Measurements from ENCODE around the gene SLC6A6. TPM values are rescaled to one million over a fixed set of nuclear protein-coding genes. Genes with fewer than 3 reads are reported as not detected.

Gene SLC6A6
- total RNA-seq, 4 donors from 2014 or later, result 15.0 to 36.2 (median 23.7) TPM

DNA sequence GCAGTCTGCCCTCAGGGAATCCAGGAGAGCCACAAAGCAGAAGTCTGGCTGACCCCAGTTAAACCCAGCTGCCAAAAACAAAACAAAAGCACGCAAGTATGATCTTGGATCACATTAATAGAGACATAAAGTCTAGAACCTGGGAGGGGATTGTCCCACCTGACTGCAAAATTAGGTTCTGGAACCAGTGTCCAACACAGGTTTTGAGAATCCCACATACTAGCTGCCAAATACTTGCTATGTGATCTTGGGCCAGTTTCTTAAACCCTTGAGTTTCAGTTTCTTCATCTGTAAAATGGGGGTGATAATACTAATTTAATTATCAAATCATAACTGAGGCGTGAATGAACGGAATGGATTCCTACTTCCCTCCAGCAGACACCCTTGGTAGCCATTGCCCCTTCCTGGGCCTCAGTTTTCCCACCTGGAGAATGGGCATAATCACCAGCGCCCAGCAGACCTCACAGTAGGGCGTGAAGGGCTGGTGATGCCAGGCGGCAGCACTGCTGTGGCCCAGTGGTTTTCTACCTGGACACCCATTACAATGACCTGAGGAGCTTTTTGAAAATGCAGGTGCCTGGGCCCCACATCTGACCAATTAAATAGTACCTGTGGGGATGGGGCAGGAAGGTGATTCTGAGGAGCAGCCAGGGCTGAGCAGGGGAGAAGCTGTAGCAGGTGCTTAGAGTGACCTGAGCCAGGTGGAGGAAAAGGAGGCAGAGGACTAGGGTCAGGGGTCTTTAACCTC is 105.5 kb downstream of the SLC6A6 start:
- intact Hi-C loops (cut with DNase I), result loop anchor here (5.0 kb wide), 2 partner anchors 39 to 414 kb away; no protein-coding TSS in a partner anchor
- WGBS, result 91% methylated on average over 6 of the region's 6 CpGs
- H3K36me3 ChIP-seq, result peaks cover 0 to 27% (median 0%) of the 10 kb centered on the region in 4 donors

DNA sequence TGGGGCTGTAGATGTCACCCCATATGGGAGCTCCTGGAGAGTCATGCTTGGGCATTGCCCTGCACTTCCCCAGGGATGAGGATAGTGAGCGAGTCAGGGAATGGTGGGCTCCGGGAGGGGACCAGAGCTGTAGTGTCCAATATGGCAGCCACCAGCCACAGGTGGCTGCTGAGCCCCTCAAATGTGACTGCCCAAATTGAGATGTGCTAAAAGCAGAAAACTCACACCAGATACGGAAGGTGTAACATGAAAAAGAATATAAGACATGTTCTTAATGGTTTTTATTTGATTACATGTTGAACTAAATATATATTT is 106.1 kb downstream of the SLC6A6 start:
- Histone ChIP-seq H3K9me3 (peaks cover 0 to 2% (median 0%) of the 10 kb centered on the region in 4 donors), H3K4me1 (peaks cover 4 to 7% (median 6%) of the 10 kb centered on the region in 4 donors), H3K36me3 (peaks cover 0 to 22% (median 0%) of the 10 kb centered on the region in 4 donors), H3K27ac (replicated peaks in 1 of 4) (no peak overlapping the region), H3K4me3 (no peak overlapping the region), H3K27me3 (peaks cover 0 to 14% (median 0%) of the 10 kb centered on the region in 4 donors)
- WGBS, result 49% methylated on average over 3 of the region's 3 CpGs
- intact Hi-C loops (cut with DNase I), result loop anchor here (5.0 kb wide), 2 partner anchors 39 to 414 kb away; no protein-coding TSS in a partner anchor
- no peak for DNase-seq (ENCODE audit: extremely low spot score)
- no peak for TF ChIP-seq POLR2AphosphoS5 (IDR thresholded peaks at IDR 0.05)
- TF ChIP-seq POLR2A (IDR thresholded peaks at IDR 0.05; ENCODE audit: low read depth), result no peak
- no peak for TF ChIP-seq EP300 (IDR thresholded peaks at IDR 0.05)
- TF ChIP-seq, protein P1, sequence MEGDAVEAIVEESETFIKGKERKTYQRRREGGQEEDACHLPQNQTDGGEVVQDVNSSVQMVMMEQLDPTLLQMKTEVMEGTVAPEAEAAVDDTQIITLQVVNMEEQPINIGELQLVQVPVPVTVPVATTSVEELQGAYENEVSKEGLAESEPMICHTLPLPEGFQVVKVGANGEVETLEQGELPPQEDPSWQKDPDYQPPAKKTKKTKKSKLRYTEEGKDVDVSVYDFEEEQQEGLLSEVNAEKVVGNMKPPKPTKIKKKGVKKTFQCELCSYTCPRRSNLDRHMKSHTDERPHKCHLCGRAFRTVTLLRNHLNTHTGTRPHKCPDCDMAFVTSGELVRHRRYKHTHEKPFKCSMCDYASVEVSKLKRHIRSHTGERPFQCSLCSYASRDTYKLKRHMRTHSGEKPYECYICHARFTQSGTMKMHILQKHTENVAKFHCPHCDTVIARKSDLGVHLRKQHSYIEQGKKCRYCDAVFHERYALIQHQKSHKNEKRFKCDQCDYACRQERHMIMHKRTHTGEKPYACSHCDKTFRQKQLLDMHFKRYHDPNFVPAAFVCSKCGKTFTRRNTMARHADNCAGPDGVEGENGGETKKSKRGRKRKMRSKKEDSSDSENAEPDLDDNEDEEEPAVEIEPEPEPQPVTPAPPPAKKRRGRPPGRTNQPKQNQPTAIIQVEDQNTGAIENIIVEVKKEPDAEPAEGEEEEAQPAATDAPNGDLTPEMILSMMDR (IDR thresholded peaks at IDR 0.05), result no peak

More for the DNA sequence above, 105.5 kb downstream of the SLC6A6 start:
- Histone ChIP-seq H3K4me1 (peaks cover 4 to 7% (median 6%) of the 10 kb centered on the region in 4 donors), H3K4me3 (no peak overlapping the region), H3K27me3 (peaks cover 0 to 14% (median 0%) of the 10 kb centered on the region in 4 donors), H3K9me3 (peaks cover 0 to 6% (median 2%) of the 10 kb centered on the region in 4 donors), H3K27ac (replicated peaks in 1 of 4) (no peak overlapping the region)
- TF ChIP-seq POLR2A (IDR thresholded peaks at IDR 0.05; ENCODE audit: low read depth) (no peak), EP300 (IDR thresholded peaks at IDR 0.05) (no peak), POLR2AphosphoS5 (IDR thresholded peaks at IDR 0.05) (no peak)
- TF ChIP-seq, protein P1 (IDR thresholded peaks at IDR 0.05), result no peak
- no peak for DNase-seq (ENCODE audit: extremely low spot score)

DNA sequence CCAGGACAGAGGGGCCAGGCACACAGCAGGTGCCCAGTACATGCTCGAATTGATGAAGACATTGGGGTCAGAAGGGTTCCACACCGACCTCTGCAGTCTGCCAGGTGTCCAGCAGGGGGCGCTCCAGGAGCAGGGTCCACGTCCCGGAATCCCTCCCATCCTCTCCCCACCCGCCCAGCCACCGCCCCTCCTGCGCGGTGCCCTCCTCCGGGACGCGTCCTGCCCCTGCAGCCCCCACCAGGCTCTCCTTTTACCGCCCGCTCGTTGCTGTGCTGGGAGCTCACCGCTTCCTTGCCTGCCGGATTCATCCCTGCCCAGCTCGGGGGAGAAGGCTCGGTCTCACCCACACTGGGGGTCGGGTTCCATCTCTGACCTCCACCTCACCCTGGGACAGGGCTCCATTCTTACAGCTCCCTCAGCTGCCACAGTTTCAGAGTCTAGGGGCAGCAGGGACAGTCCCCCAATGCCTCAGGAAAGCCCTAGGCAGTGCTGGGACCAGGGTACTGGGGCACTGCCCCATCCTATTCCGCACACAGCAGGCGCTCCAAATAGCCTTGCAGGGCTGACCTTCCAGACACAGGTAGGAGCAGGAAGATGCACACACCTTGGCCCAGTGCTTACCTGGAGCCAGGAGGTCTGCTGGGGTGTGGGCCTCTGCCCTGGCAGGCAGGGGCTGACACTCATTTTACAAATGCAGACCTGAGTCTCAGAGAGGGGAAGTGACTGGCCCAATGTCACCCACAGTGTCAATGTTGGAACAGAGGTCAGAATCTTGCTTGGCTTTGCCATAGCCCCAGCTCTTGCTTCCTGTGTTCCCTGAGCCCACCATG is 106.8 kb downstream of the SLC6A6 start:
- WGBS, result 40% methylated on average over 4 of the region's 22 CpGs
- TF ChIP-seq EP300 (IDR thresholded peaks at IDR 0.05), result no peak
- TF ChIP-seq, protein P1 (IDR thresholded peaks at IDR 0.05), result peak; percentile 69 to 96 (median 94)
- no peak for TF ChIP-seq POLR2AphosphoS5 (IDR thresholded peaks at IDR 0.05)
- no peak for TF ChIP-seq POLR2A (IDR thresholded peaks at IDR 0.05; ENCODE audit: low read depth)
- intact Hi-C loops (cut with DNase I), result loop anchor here (5.0 kb wide), 2 partner anchors 38 to 413 kb away; no protein-coding TSS in a partner anchor
- Histone ChIP-seq H3K36me3 (peaks cover 0 to 21% (median 0%) of the 10 kb centered on the region in 4 donors), H3K9me3 (no peaks in the 10 kb centered on the region), H3K4me3 (peak overlapping the region in 1 of 4 donors; percentile 27), H3K4me1 (peaks cover 4 to 7% (median 6%) of the 10 kb centered on the region in 4 donors), H3K27me3 (peaks cover 0 to 14% (median 0%) of the 10 kb centered on the region in 4 donors), H3K27ac (replicated peaks in 1 of 4) (no peak overlapping the region)
- DNase-seq (ENCODE audit: extremely low spot score), result no peak

DNA sequence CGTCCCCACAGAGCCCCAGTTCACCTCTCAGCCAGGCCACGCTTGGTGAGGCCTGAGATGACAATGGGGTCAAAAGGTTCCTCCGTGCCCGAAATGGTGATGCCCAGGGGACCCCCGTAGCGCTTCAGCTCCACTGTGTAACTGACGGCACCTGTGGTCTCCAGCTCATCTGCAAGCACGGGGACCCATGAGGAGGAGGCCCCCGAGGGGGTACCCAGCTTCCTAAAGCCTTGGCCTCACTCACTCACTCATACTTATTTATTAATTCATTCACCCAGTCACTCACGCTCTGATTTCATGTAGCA is 107.3 kb downstream of the SLC6A6 start:
- peaks cover 4 to 7% (median 6%) of the 10 kb centered on the region in 4 donors for H3K4me1 ChIP-seq
- TF ChIP-seq, protein P1 (IDR thresholded peaks at IDR 0.05), result no peak
- TF ChIP-seq POLR2AphosphoS5 (IDR thresholded peaks at IDR 0.05), result no peak
- no peak for TF ChIP-seq EP300 (IDR thresholded peaks at IDR 0.05)
- TF ChIP-seq POLR2A (IDR thresholded peaks at IDR 0.05; ENCODE audit: low read depth), result no peak
- peaks cover 0 to 14% (median 0%) of the 10 kb centered on the region in 4 donors for H3K27me3 ChIP-seq
- peaks cover 0 to 26% (median 0%) of the 10 kb centered on the region in 4 donors for H3K36me3 ChIP-seq
- DNase-seq (ENCODE audit: extremely low spot score), result no peak
- intact Hi-C loops (cut with DNase I), result loop anchor here (5.0 kb wide), 2 partner anchors 38 to 413 kb away; no protein-coding TSS in a partner anchor
- no peak overlapping the region for H3K4me3 ChIP-seq
- H3K27ac ChIP-seq (replicated peaks in 1 of 4), result no peak overlapping the region
- no peaks in the 10 kb centered on the region for H3K9me3 ChIP-seq
- 91% methylated on average over 3 of the region's 10 CpGs for WGBS
